ENCODE data around the gene ZACN.

Gene ZACN

GRCh38 chr17:76082326-76083251 lies 3.6 kb downstream of the ZACN start:
- DNase-seq (ENCODE audit: low read depth), result no peak

DNA sequence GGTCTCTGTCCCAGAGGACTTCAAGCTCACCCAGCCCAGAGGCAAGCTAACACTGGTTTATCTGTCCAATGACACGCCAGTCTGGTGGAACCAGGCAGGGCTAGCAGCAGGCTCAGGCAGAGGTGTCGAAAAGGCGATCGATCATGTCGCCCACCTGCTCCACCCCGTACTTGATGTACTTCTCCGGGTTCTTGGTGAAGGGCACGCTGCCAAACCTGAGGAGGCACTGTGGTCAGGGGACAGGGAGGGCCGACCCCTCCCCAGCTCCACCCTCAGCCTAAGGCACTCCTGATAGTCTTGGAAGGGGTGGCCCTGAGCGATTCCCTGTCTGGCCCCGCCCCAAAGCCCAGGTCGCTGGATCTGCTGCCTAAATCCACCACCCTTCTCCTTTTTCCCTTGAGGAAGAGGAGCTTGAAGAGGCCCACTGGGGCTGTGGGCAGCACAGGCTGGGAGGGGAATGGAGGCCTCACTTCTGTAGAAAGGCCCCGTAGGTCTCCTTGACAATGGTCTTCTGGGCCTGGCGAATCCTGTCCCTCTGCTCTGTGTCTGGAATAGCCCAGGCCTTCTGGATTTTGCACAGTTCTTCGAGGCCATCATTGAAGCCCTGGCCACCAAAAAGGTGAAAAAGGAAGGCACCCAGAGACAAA lies 4.7 kb downstream of the ZACN start:
- no peak for DNase-seq (ENCODE audit: low read depth)

- no peak for DNase-seq (ENCODE audit: low read depth)
Measured at GRCh38 chr17:76085066-76085730, 6.2 kb downstream of the ZACN start.

GRCh38 chr17:76085731-76086366 lies 6.9 kb downstream of the ZACN start:
- DNase-seq (ENCODE audit: low read depth), result no peak

- no peak for DNase-seq (ENCODE audit: low read depth)
Measured at GRCh38 chr17:76086384-76086783, 7.4 kb downstream of the ZACN start.

- DNase-seq (ENCODE audit: low read depth), result no peak
Measured at GRCh38 chr17:76087531-76087930, 8.5 kb downstream of the ZACN start.

GRCh38 chr17:76088041-76088867 lies 9.3 kb downstream of the ZACN start:
- DNase-seq (ENCODE audit: low read depth), result no peak

DNA sequence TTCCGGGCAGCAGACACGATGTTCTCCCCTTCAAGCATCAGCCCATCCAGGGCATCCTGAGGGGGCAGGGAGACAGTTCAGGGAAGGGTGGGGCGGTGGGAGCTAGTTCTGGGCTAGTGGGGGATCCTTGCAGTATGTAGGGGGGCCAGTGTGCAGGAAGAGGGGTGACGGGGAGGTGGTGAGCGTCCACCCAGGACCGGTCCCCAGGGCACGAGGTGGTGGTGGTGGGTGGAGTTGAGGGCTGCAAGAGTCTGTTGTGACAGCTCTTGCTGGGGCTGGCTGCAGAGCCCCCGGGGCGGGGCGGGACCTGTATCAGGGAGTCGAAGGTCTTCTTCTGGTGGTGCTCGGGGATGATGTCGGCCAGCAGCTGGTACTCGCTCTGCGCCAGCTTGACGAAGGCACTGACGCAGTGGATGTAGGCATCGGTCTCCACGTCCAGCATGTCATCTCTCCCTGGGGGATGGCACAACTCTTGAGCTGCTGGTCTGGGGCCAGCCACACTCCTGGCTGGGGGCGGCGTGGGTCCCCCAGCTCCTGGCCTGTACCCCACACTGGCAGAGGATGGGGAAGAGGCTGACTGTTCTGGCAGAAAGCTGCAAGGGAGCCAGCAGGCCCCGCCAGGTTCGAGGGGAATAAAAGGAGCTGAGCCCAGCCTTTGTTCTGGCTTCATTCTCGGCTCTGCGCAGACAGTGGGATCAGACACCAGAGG lies 10.0 kb downstream of the ZACN start:
- no peak for DNase-seq (ENCODE audit: low read depth)

DNA sequence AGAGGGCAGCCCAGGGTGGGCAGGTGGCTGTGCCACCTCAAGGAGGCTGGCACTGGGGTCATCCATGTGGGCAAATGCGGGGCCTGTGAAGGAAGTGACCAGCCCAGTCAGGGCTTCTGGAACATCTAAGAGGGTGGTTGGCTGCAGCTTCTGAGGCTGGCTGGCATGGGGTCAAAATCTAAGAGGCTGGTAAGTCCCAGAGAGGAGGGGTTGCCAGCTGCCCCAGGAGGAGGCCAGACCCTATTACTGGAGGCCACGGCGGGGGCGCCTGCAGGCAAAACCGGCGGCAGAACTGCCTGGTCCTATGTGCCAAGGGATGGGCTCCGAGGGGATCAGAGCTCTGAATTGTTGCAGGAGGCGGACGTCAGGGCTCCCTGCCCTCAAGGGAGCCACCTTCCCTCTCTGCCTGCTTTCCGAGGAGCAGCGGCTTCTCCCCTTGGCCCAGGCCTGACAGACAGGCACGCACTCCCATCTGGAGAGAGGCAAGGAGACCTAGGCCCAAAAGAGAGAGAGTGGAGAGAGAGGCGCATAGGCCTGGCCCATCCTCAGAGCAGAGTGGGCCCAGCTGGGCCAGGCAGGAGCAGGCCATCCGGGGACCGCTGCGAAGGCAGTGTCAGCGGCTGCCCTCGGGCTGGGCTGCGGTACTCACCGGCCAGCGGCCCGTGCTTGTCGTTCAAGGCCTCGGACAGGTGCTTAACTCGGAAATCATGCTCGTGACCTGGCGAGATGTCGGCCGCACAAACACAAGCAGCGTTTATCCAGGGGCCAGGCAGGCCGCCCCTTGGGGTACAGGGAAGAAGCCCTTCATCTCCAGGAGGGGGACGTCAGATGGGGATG lies 10.9 kb downstream of the ZACN start:
- no peak for DNase-seq (ENCODE audit: low read depth)

GRCh38 chr17:76090517-76091129 lies 11.6 kb downstream of the ZACN start:
- no peak for DNase-seq (ENCODE audit: low read depth)

- DNase-seq (ENCODE audit: low read depth), result no peak
Measured at GRCh38 chr17:76091526-76092286, 12.7 kb downstream of the ZACN start.

GRCh38 chr17:76092526-76093413 lies 13.8 kb downstream of the ZACN start:
- no peak for DNase-seq (ENCODE audit: low read depth)

DNA sequence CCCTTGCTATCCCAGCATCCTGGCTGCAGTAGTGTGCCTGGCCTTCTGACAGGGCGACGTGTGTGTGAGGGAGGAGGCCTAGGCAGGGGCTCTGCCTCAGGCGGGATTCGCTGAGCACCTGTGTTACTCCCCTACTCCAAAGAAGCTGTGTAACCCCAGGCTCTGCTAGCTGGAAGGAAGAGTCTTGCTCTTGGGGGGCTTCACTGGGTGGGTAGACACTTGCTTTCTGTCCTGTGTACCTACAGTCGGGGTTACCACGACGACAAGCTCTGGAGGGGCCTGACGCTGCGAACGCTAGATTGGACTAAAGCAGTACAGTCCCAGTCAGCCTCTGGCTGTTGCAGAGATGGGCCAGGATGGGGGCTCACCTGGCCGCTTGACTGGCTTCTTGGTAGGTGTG lies 15.1 kb downstream of the ZACN start:
- no peak for DNase-seq (ENCODE audit: low read depth)

DNA sequence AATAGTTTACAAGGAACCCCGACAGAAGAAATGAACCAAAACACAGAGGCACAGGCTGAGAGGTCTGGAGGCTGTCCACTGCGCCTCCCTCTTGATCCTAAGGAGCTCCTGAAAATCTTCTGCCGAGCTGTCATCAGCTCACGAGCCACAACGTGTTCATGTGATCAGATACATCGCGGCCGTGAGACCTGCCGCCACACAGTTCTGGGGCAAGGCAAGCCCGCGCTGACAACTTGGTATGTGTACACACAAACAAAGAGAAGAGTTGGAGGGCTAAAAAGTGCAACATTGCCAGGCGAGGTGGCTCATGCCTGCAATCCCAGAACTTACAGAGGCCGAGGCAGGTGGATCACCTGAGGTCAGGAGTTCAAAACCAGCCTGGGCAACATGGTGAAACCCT lies 17.0 kb downstream of the ZACN start:
- no peak for DNase-seq (ENCODE audit: low read depth)

DNA sequence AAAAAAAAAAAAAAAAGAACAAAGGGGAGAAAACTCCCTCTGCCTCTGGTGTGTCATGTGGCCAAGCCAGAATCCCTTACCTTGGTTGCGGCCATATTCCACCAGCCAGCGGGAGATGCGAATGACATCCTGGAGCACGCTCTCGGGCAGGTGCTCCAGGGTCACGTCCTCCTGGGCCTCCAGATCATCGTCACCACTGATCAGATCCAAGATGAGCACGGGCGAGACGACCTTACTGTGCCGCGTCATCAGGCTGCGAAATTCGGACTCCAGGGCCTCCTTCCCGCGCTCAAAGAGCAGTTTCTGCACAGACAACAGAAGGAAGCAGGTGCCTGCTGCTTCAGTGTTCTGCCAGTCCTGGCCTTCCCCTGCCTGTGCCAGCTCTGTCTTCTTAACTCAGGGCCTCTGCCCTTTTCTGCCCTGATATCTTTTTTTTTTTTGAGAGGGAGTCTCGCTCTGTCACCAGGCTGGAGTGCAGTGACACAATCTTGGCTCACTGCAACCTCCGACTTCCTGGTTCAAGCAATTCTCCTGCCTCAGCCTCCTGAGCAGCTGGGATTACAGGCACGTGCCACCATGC lies 18.8 kb downstream of the ZACN start:
- no peak for DNase-seq (ENCODE audit: low read depth)

DNA sequence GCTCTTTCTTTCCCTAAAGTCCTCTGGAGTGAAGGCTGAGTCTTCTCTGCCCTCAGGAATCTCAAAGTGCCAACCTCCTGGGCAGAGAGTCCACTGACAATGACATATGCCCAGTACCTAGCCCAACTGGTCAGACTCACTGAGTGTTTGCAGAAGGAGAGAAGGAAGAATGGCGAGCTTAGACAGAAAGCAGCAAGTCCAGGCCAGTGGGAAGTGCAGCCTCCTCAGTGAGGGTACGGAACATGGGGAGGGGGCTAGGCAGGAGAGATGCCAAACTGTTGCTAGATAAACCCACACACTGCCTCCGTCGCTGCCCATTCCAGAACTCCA lies 23.9 kb downstream of the ZACN start:
- no peak for DNase-seq (ENCODE audit: low read depth)

All from stimulated activated CD8-positive, alpha-beta memory T cell treated with anti-CD3 and anti-CD28 coated beads, Interleukin-15, amount 100 ng/mL, for 1 hour (primary cell).